Mesenchymal stem cell (in vitro differentiated cells and primary cell): ENCODE measurements around the gene SLC6A5.

Experiments
- DNase-seq: peaks from one replicate; pipeline ENCODE4 v3.0.0-alpha.2; 2013
- H2AFZ ChIP-seq: one replicate; pipeline ENCODE4 v1.6.1; 2013; ENCODE audit warnings: low read depth, mild to moderate bottlenecking, control low read depth, inconsistent platforms, low read length, moderate library complexity
- H2AK5ac ChIP-seq: 2 replicates; pipeline ENCODE4 v1.6.1; 2013; ENCODE audit warnings: low read length, moderate library complexity, mild to moderate bottlenecking, inconsistent platforms; ENCODE audit not compliant: severe bottlenecking
- H2BK120ac ChIP-seq: one replicate; pipeline ENCODE4 v1.6.1; 2013; ENCODE audit warnings: low read depth, mild to moderate bottlenecking, inconsistent platforms, low read length, moderate library complexity
- H2BK12ac ChIP-seq, 2 experiments: one replicate each; pipeline ENCODE4 v1.6.1; 2013; ENCODE audit warnings: inconsistent platforms in 2 of 2, low read length in 2 of 2, mild to moderate bottlenecking in 2 of 2, moderate library complexity in 2 of 2, control low read depth in 1 of 2
- H2BK15ac ChIP-seq: one replicate; pipeline ENCODE4 v1.6.1; 2013; ENCODE audit warnings: mild to moderate bottlenecking, low read depth, inconsistent platforms; ENCODE audit not compliant: poor library complexity, severe bottlenecking
- H2BK5ac ChIP-seq: 2 replicates; pipeline ENCODE4 v1.6.1; 2013; ENCODE audit warnings: low read depth, mild to moderate bottlenecking, low read length, control low read depth, inconsistent platforms; ENCODE audit not compliant: poor library complexity, severe bottlenecking
- H3K14ac ChIP-seq, 2 experiments: one replicate each; pipeline ENCODE4 v1.6.1; 2013; ENCODE audit warnings: inconsistent platforms in 2 of 2, low read length in 2 of 2, control low read depth in 1 of 2, mild to moderate bottlenecking in 1 of 2, moderate library complexity in 1 of 2
- H3K18ac ChIP-seq, 2 experiments: one replicate each; pipeline ENCODE4 v1.6.1; 2013; ENCODE audit warnings: inconsistent platforms in 2 of 2, low read length in 2 of 2, control low read depth in 1 of 2, low read depth in 1 of 2, mild to moderate bottlenecking in 1 of 2
- H3K23ac ChIP-seq, 2 experiments: one replicate each; pipeline ENCODE4 v1.6.1; 2013; ENCODE audit warnings: inconsistent platforms in 2 of 2, low read length in 2 of 2, mild to moderate bottlenecking in 2 of 2, moderate library complexity in 2 of 2, control low read depth in 1 of 2
- H3K27ac ChIP-seq: 2 replicates; pipeline ENCODE4 v1.5.1; 2013; ENCODE audit warnings: mild to moderate bottlenecking, moderate library complexity, low read length, control low read depth, inconsistent platforms; ENCODE audit not compliant: poor library complexity, severe bottlenecking
- H3K27me3 ChIP-seq, 2 experiments: 2 replicates each; pipeline versions ENCODE4 v1.6.1 to v1.7.0; 2013; ENCODE audit warnings: low read length in 2 of 2, mild to moderate bottlenecking in 2 of 2, moderate library complexity in 2 of 2, control low read depth in 1 of 2, inconsistent platforms in 1 of 2; ENCODE audit not compliant: control insufficient read depth in 1 of 2, insufficient read depth in 1 of 2
- H3K36me3 ChIP-seq, 2 experiments: 2 replicates each; pipeline versions ENCODE4 v1.6.1 to v1.7.0; 2013; ENCODE audit warnings: low read length in 2 of 2, control low read depth in 1 of 2, inconsistent platforms in 1 of 2, low read depth in 1 of 2, mild to moderate bottlenecking in 1 of 2; ENCODE audit not compliant: insufficient read depth in 2 of 2, control insufficient read depth in 1 of 2
- H3K4ac ChIP-seq, 2 experiments: one replicate each; pipeline ENCODE4 v1.6.1; 2013; ENCODE audit warnings: inconsistent platforms in 2 of 2, low read length in 2 of 2, mild to moderate bottlenecking in 2 of 2, moderate library complexity in 2 of 2, control low read depth in 1 of 2, low read depth in 1 of 2
- H3K4me1 ChIP-seq: 2 replicates; pipeline ENCODE4 v1.6.1; 2013; ENCODE audit warnings: low read depth, low read length, control low read depth; ENCODE audit not compliant: control insufficient read depth, insufficient read depth
- H3K4me2 ChIP-seq: 2 replicates; pipeline ENCODE4 v1.6.1; 2013; ENCODE audit warnings: low read length, mild to moderate bottlenecking, inconsistent platforms; ENCODE audit not compliant: poor library complexity, severe bottlenecking
- H3K4me3 ChIP-seq, 2 experiments: 2 replicates each; pipeline versions ENCODE4 v1.5.1 to v1.7.0; 2013; ENCODE audit warnings: low read length in 2 of 2, mild to moderate bottlenecking in 2 of 2, control low read depth in 1 of 2, low read depth in 1 of 2; ENCODE audit not compliant: insufficient read depth in 1 of 2
- H3K79me1 ChIP-seq: replicated peaks from 2 replicates; pipeline ENCODE4 v1.6.1; 2013; ENCODE audit warnings: mild to moderate bottlenecking, control low read depth, low read length, inconsistent platforms; ENCODE audit not compliant: poor library complexity, severe bottlenecking
- H3K9ac ChIP-seq: 2 replicates; pipeline ENCODE4 v1.7.0; 2013; ENCODE audit warnings: mild to moderate bottlenecking, low read length, moderate library complexity
- H3K9me3 ChIP-seq: 2 replicates; pipeline ENCODE4 v1.7.0; 2013; ENCODE audit warnings: mild to moderate bottlenecking, low read length; ENCODE audit not compliant: control insufficient read depth
- H4K8ac ChIP-seq: one replicate; pipeline ENCODE4 v1.6.1; 2013; ENCODE audit warnings: inconsistent platforms, mild to moderate bottlenecking, low read length, moderate library complexity
- H4K91ac ChIP-seq: one replicate; pipeline ENCODE4 v1.6.1; 2013; ENCODE audit warnings: mild to moderate bottlenecking, low read length, inconsistent platforms
- WGBS: methylation state at CpG from one replicate; pipeline ENCODE4 v1.1.7; 2013; ENCODE audit warnings: mixed read lengths; 5-methylcytosine and 5-hydroxymethylcytosine counted together

The SLC6A5 gene

GRCh38 chr11:20605602-20606091 is 6.2 kb downstream of the SLC6A5 start:
- Histone ChIP-seq H2AFZ (no peak overlapping the region), H2BK5ac (no peak overlapping the region), H3K27ac (no peak overlapping the region), H3K4ac (no peak overlapping the region), H3K14ac (no peak overlapping the region), H2AK5ac (no peak overlapping the region), H2BK12ac (no peak overlapping the region), H4K91ac (no peak overlapping the region), H2BK120ac (no peak overlapping the region), H3K23ac (no peak overlapping the region), H3K27me3 (peaks cover 40 to 91% of the 10 kb centered on the region in 2 experiments), H3K9ac (no peak overlapping the region), H2BK15ac (no peak overlapping the region), H3K9me3 (no peaks in the 10 kb centered on the region), H3K79me1 (no peaks in the 10 kb centered on the region), H4K8ac (no peak overlapping the region), H3K4me1 (peaks cover 6% of the 10 kb centered on the region), H3K36me3 (no peaks in the 10 kb centered on the region), H3K4me3 (no peak overlapping the region), H3K18ac (no peak overlapping the region), H3K4me2 (no peak overlapping the region)
- DNase-seq, result no peak
- WGBS, result 87% methylated on average over 26 of the region's 26 CpGs

GRCh38 chr11:20608934-20609333 is 9.5 kb downstream of the SLC6A5 start:
- no peak overlapping the region for H4K8ac ChIP-seq
- H3K23ac ChIP-seq, result no peak overlapping the region
- H3K9ac ChIP-seq, result no peak overlapping the region
- H2AFZ ChIP-seq, result no peak overlapping the region
- DNase-seq, result no peak
- H2BK120ac ChIP-seq, result no peak overlapping the region
- H3K9me3 ChIP-seq, result no peaks in the 10 kb centered on the region
- no peaks in the 10 kb centered on the region for H3K79me1 ChIP-seq
- peaks cover 4% of the 10 kb centered on the region for H3K4me1 ChIP-seq
- H3K27ac ChIP-seq, result no peak overlapping the region
- H3K4me3 ChIP-seq, result no peak overlapping the region
- no peak overlapping the region for H2BK15ac ChIP-seq
- H3K4me2 ChIP-seq, result no peak overlapping the region
- no peak overlapping the region for H3K18ac ChIP-seq
- peaks cover 24 to 78% of the 10 kb centered on the region in 2 experiments for H3K27me3 ChIP-seq
- no peak overlapping the region for H2AK5ac ChIP-seq
- H2BK5ac ChIP-seq, result no peak overlapping the region
- no peak overlapping the region for H3K4ac ChIP-seq
- H3K36me3 ChIP-seq, result no peaks in the 10 kb centered on the region
- 87% methylated on average over 3 of the region's 3 CpGs for WGBS
- no peak overlapping the region for H3K14ac ChIP-seq
- H2BK12ac ChIP-seq, result no peak overlapping the region
- H4K91ac ChIP-seq, result no peak overlapping the region

GRCh38 chr11:20609727-20610707 is 10.6 kb downstream of the SLC6A5 start:
- H3K23ac ChIP-seq, result no peak overlapping the region
- no peak overlapping the region for H2AFZ ChIP-seq
- WGBS, result 17% methylated on average over 30 of the region's 30 CpGs
- H2BK12ac ChIP-seq, result no peak overlapping the region
- peaks cover 21 to 71% of the 10 kb centered on the region in 2 experiments for H3K27me3 ChIP-seq
- H4K8ac ChIP-seq, result no peak overlapping the region
- H3K4me1 ChIP-seq, result peaks cover 4% of the 10 kb centered on the region
- no peak overlapping the region for H3K4ac ChIP-seq
- H2BK120ac ChIP-seq, result no peak overlapping the region
- no peak overlapping the region for H2BK15ac ChIP-seq
- H3K14ac ChIP-seq, result no peak overlapping the region
- no peaks in the 10 kb centered on the region for H3K36me3 ChIP-seq
- no peak overlapping the region for H2BK5ac ChIP-seq
- no peak overlapping the region for H4K91ac ChIP-seq
- H3K27ac ChIP-seq, result no peak overlapping the region
- H3K4me3 ChIP-seq, result peak overlapping the region in 1 of 2 experiments; percentile 60
- no peak overlapping the region for H2AK5ac ChIP-seq
- H3K9me3 ChIP-seq, result no peaks in the 10 kb centered on the region
- DNase-seq, result peak; percentile 64
- H3K4me2 ChIP-seq, result peak overlapping the region; percentile 56
- no peak overlapping the region for H3K18ac ChIP-seq
- H3K9ac ChIP-seq, result no peak overlapping the region
- H3K79me1 ChIP-seq, result no peaks in the 10 kb centered on the region

- WGBS, result 83% methylated on average over 2 of the region's 3 CpGs
- H3K23ac ChIP-seq, result no peak overlapping the region
- DNase-seq, result no peak
Measured at GRCh38 chr11:20610825-20611224, 11.4 kb downstream of the SLC6A5 start.

More at GRCh38 chr11:20610825-20611224, 11.4 kb downstream of the SLC6A5 start:
- Histone ChIP-seq H3K4me2 (no peak overlapping the region), H3K4me3 (no peak overlapping the region), H2AFZ (no peak overlapping the region), H2BK5ac (no peak overlapping the region), H3K9me3 (no peaks in the 10 kb centered on the region), H4K91ac (no peak overlapping the region), H3K14ac (no peak overlapping the region), H3K4ac (no peak overlapping the region), H2BK15ac (no peak overlapping the region), H3K27ac (no peak overlapping the region), H2BK12ac (no peak overlapping the region), H3K27me3 (peaks cover 21 to 63% of the 10 kb centered on the region in 2 experiments), H3K9ac (no peak overlapping the region), H3K79me1 (no peaks in the 10 kb centered on the region), H4K8ac (no peak overlapping the region), H3K36me3 (no peaks in the 10 kb centered on the region), H2AK5ac (no peak overlapping the region), H3K4me1 (peaks cover 4% of the 10 kb centered on the region), H3K18ac (no peak overlapping the region), H2BK120ac (no peak overlapping the region)
